Pancreas (tissue), 10 donors: ENCODE results near the gene ZNF710. TPM values are rescaled to one million over a fixed set of nuclear protein-coding genes. Genes with fewer than 3 reads are reported as not detected.

ENCODE experiments used
- ATAC-seq, 4 donors: fragments of 200-7000 bp; cut with Tn5 transposase; one replicate each; pipeline versions ENCODE4 v1.8.0 to v1.9.1; 2020; ENCODE audit warnings: mild to moderate bottlenecking in 4 of 4, moderate library complexity in 4 of 4
- DNase-seq, 6 donors: peaks; one replicate each; pipeline ENCODE4 v3.0.0-alpha.2; 2020
- FAIRE-seq: peaks from 2 replicates; lab custom pipeline; 2012; peaks lifted over from hg19 to GRCh38; lab: Jason Lieb, UNC
- H3K27ac ChIP-seq, 4 donors: fragments of 200-600 bp; sonication (generic); 1 replicate in 3 of 4; 2 replicates in 1 of 4; pipeline versions ENCODE4 v1.5.0 to v1.8.0; 2020
- H3K27me3 ChIP-seq, 4 donors: fragments of 200-600 bp; one replicate each; pipeline ENCODE4 v1.8.0; 2021
- H3K36me3 ChIP-seq, 3 donors: fragments of 200-600 bp; sonication (generic) in 1 of 3; one replicate each; pipeline versions ENCODE4 v1.5.0 to v1.8.0; 2020 to 2021
- H3K4me1 ChIP-seq, 3 donors: fragments of 200-600 bp; one replicate each; pipeline ENCODE4 v1.8.0; 2021
- H3K4me3 ChIP-seq, 4 donors: fragments of 200-600 bp; sonication (generic) in 2 of 4; one replicate each; pipeline versions ENCODE4 v1.5.0 to v1.8.0; 2020 to 2021
- H3K9me3 ChIP-seq, 4 donors: fragments of 200-600 bp; one replicate each; pipeline ENCODE4 v1.8.0; 2021
- WGBS, 2 donors: extraction: QIAGEN DNeasy Blood & Tissue Kit; methylation state at CpG; one replicate each; pipeline ENCODE4 v1.1.7; 2013; 5-methylcytosine and 5-hydroxymethylcytosine counted together
- intact Hi-C, 3 donors: fragments of 100-400 bp; cut with DNase I; formaldehyde crosslinking; loops; one replicate each; pipeline versions ENCODE4 v1.11.1 to v1.14.2; 2022
- polyA plus RNA-seq, 2 donors: library from polyadenylated mRNA; stranded (reverse); fragments of 200-250 nt; gene quantifications; one replicate each; pipeline ENCODE4 v1.2.3, GENCODE V29; 2013
- total RNA-seq, 6 donors: library from RNA; stranded (reverse); fragmentation: NEBNext Ultra II Directional in 4 of 6; extraction: Animal tissue kit (Norgen Biotek cat#: 25700) in 4 of 6; gene quantifications; one replicate each; pipeline versions ENCODE4 v1.2.1 to v1.2.4, GENCODE V29; 2021 to 2023
- TF ChIP-seq, protein P1 (sequence below), 4 donors: fragments of 200-600 bp; sonication (generic) in 3 of 4; IDR thresholded peaks; one replicate each; pipeline versions ENCODE4 v1.5.0 to v1.8.0; 2021; ENCODE audit warnings: antibody characterized with exemption in 4 of 4
- donor health status: healthy with polysubstance abuse.
- donor health status: DM: no; HTN: no; CAD: no; lungs with moderate emphysema.
- donor health status: DM: no; HTN: no; CAD: no.
- donor health status: control.
- donor health status: control.
- donor health status: Bipolar disorder and iron deficiency.
- donor health status: DM: yes; HTN: yes; CAD: no.
- donor health status: DM: no; HTN: no; CAD: no.
- donor health status: DM: no; HTN: no; CAD: no.
- donor health status: DM: yes; HTN: yes; CAD: no.

Gene ZNF710
- total and polyA plus RNA-seq, 8 donors = 31.9 to 298 (median 37.8) TPM

DNA sequence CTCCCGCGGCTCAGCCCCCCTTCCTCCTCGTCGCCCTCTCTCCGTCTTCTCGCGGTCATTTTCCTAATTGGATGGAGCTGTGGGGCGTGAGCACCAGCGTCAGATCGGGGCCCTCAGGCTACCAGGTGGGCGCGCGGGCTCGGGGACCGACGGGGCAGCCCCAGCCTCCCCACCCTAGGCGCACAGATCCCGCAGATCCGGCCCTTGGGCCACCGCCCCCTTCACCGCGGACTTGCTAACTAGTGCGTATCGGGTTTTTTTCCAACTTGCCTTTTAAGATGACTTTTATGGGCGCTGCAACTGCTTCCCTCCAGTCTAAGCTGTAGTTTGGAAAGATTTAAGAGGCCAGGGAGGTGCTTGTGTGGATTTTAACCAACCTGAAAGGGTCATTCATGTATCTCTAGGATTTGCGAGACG, 1.3 kb downstream of the ZNF710 start:
- ATAC-seq (peak in 1 of 4 donors; percentile 0), DNase-seq (peak in 4 of 6 donors; percentile 47 to 70 (median 56)), FAIRE-seq (no peak)
- Histone ChIP-seq H3K27me3 (no peaks in the 10 kb centered on the region), H3K9me3 (no peaks in the 10 kb centered on the region), H3K4me3 (peak overlapping the region; percentile 55 to 83 (median 76)), H3K27ac (peak overlapping the region; percentile 74 to 93 (median 90)), H3K4me1 (peaks cover 22 to 45% (median 35%) of the 10 kb centered on the region in 3 donors), H3K36me3 (no peaks in the 10 kb centered on the region)
- intact Hi-C loops = no loop called here
- 1 to 2% methylated on average over 25 to 27 of the region's 27 CpGs for WGBS, 2 donors
- TF ChIP-seq, protein P1, sequence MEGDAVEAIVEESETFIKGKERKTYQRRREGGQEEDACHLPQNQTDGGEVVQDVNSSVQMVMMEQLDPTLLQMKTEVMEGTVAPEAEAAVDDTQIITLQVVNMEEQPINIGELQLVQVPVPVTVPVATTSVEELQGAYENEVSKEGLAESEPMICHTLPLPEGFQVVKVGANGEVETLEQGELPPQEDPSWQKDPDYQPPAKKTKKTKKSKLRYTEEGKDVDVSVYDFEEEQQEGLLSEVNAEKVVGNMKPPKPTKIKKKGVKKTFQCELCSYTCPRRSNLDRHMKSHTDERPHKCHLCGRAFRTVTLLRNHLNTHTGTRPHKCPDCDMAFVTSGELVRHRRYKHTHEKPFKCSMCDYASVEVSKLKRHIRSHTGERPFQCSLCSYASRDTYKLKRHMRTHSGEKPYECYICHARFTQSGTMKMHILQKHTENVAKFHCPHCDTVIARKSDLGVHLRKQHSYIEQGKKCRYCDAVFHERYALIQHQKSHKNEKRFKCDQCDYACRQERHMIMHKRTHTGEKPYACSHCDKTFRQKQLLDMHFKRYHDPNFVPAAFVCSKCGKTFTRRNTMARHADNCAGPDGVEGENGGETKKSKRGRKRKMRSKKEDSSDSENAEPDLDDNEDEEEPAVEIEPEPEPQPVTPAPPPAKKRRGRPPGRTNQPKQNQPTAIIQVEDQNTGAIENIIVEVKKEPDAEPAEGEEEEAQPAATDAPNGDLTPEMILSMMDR (IDR thresholded peaks at IDR 0.05) = no peak

GRCh38 chr15:90003736-90004135, 2.6 kb downstream of the ZNF710 start:
- peak overlapping the region; percentile 74 to 93 (median 90) for H3K27ac ChIP-seq
- peak overlapping the region in 2 of 4 donors; percentile 82 to 83 for H3K4me3 ChIP-seq
- no peaks in the 10 kb centered on the region for H3K9me3 ChIP-seq
- intact Hi-C loops = no loop called here
- 76 to 79% methylated on average over 7 of the region's 7 CpGs for WGBS, 2 donors
- DNase-seq (no peak), FAIRE-seq (no peak), ATAC-seq (no peak)
- H3K4me1 ChIP-seq = peaks cover 22 to 47% (median 35%) of the 10 kb centered on the region in 3 donors
- no peaks in the 10 kb centered on the region for H3K36me3 ChIP-seq
- H3K27me3 ChIP-seq = no peaks in the 10 kb centered on the region
- TF ChIP-seq, protein P1 (IDR thresholded peaks at IDR 0.05) = no peak

- Histone ChIP-seq H3K27me3 (no peaks in the 10 kb centered on the region), H3K27ac (peak overlapping the region in 3 of 4 donors; percentile 74 to 93 (median 93)), H3K4me1 (peaks cover 22 to 43% (median 35%) of the 10 kb centered on the region in 3 donors), H3K36me3 (no peaks in the 10 kb centered on the region), H3K9me3 (no peaks in the 10 kb centered on the region), H3K4me3 (peak overlapping the region in 1 of 4 donors; percentile 82)
- DNase-seq = no peak
- TF ChIP-seq, protein P1 (IDR thresholded peaks at IDR 0.05) = no peak
- 65 to 66% methylated on average over 5 of the region's 5 CpGs for WGBS, 2 donors
- no peak for FAIRE-seq
- intact Hi-C loops = no loop called here
- ATAC-seq = no peak
Measured at GRCh38 chr15:90004252-90004651, 3.1 kb downstream of the ZNF710 start.

DNA sequence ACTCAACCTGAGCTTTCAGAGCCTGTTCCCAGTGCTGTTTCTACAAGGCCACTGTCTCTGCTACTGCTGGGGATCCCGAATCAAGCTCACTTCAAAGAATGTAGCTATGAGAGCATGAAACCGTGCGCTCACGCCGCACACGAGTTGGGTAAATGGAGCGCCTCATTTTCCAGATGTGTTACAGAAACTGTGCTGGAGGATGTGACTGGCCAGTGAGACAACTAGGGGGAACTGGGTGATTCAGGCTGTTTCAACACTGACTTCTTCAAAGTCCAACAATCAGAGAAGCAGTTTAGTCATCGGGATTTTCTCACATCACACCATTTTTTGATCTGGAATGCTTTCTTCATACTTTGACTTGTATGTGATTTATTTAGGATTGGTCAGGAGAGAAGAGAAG, 3.5 kb downstream of the ZNF710 start:
- intact Hi-C loops = loop anchor here in 2 of 3 donors (5.0 kb wide), 2 partner anchors 63 to 68 kb away; no protein-coding TSS in a partner anchor
- DNase-seq (peak in 1 of 6 donors; percentile 31), FAIRE-seq (no peak), ATAC-seq (peak in 2 of 4 donors; percentile 6 to 43)
- Histone ChIP-seq H3K4me1 (peaks cover 22 to 45% (median 35%) of the 10 kb centered on the region in 3 donors), H3K27ac (peak overlapping the region in 3 of 4 donors; percentile 74 to 93 (median 93)), H3K9me3 (no peaks in the 10 kb centered on the region), H3K36me3 (no peaks in the 10 kb centered on the region), H3K27me3 (no peaks in the 10 kb centered on the region), H3K4me3 (peak overlapping the region in 1 of 4 donors; percentile 82)
- TF ChIP-seq, protein P1 (IDR thresholded peaks at IDR 0.05) = no peak
- 58 to 63% methylated on average over 8 of the region's 8 CpGs for WGBS, 2 donors
